Measurements from ENCODE around the gene FAM3B.

DNA sequence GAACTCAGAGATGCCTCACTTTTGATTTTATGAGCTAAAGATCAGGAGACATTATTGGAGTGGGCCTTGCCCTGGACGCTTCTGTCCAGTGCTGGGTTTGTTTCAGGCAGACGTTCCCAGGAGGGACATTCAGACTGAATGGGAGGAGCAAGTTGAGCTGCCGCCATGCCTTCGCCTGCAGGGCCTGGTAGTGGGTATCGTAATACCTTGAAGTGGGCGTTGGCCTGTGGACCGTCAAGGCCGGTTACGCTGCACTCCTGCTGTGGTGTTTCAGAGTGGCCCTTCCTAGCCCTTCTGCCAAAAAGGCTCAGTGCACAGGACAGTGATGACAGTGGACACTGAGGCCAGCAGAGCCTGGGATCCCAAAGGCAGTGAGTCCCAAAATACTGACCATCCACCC, 1.6 kb downstream of the FAM3B start:
- TF ChIP-seq, protein P1, sequence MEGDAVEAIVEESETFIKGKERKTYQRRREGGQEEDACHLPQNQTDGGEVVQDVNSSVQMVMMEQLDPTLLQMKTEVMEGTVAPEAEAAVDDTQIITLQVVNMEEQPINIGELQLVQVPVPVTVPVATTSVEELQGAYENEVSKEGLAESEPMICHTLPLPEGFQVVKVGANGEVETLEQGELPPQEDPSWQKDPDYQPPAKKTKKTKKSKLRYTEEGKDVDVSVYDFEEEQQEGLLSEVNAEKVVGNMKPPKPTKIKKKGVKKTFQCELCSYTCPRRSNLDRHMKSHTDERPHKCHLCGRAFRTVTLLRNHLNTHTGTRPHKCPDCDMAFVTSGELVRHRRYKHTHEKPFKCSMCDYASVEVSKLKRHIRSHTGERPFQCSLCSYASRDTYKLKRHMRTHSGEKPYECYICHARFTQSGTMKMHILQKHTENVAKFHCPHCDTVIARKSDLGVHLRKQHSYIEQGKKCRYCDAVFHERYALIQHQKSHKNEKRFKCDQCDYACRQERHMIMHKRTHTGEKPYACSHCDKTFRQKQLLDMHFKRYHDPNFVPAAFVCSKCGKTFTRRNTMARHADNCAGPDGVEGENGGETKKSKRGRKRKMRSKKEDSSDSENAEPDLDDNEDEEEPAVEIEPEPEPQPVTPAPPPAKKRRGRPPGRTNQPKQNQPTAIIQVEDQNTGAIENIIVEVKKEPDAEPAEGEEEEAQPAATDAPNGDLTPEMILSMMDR (tag by site-specific recombination; IDR thresholded peaks at IDR 0.05), result no peak
- no peak for TF ChIP-seq ZNF785 (tag by site-specific recombination; IDR thresholded peaks at IDR 0.05)
- TF ChIP-seq ZNF248 (tag by site-specific recombination; IDR thresholded peaks at IDR 0.05), result no peak
- TF ChIP-seq, protein P2, sequence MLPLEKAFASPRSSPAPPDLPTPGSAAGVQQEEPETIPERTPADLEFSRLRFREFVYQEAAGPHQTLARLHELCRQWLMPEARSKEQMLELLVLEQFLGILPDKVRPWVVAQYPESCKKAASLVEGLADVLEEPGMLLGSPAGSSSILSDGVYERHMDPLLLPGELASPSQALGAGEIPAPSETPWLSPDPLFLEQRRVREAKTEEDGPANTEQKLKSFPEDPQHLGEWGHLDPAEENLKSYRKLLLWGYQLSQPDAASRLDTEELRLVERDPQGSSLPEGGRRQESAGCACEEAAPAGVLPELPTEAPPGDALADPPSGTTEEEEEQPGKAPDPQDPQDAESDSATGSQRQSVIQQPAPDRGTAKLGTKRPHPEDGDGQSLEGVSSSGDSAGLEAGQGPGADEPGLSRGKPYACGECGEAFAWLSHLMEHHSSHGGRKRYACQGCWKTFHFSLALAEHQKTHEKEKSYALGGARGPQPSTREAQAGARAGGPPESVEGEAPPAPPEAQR (tag by site-specific recombination; IDR thresholded peaks at IDR 0.05), result no peak
- TF ChIP-seq ZNF521 (tag by site-specific recombination; IDR thresholded peaks at IDR 0.05), result no peak

All from HEK293 (cell line).